GM18951 (cell line): Measurements from ENCODE around the gene UQCRC1.
"Not testable (repeated sequence)": the region's sequence is repeated elsewhere in the genome, so short reads cannot be mapped to it uniquely, and the experiment has no call there.

Source experiments
- POLR2A ChIP-seq: IDR thresholded peaks from 4 replicates; pipeline ENCODE4 v1.6.1; 2011; ENCODE audit warnings: mild to moderate bottlenecking; ENCODE audit not compliant: insufficient read length, insufficient read depth; ENCODE audit errors: extremely low read depth
- in situ Hi-C: fragments of 300-500 bp; cut with MboI; formaldehyde crosslinking; loops from one replicate; pipeline ENCODE4 v1.12.0; 2022; ENCODE audit warnings: low sequenced_read_pairs, mixed read lengths, inconsistent platforms; ENCODE audit not compliant: unreplicated experiment

Gene UQCRC1

GRCh38 chr3:48555949-48556795, 53.3 kb downstream of the UQCRC1 start:
- no peak for TF ChIP-seq POLR2A
- in situ Hi-C loops: no loop called here

GRCh38 chr3:48555231-48555948, 54.1 kb downstream of the UQCRC1 start:
- no peak for TF ChIP-seq POLR2A
- in situ Hi-C loops: no loop called here

- TF ChIP-seq POLR2A: no peak
- in situ Hi-C loops: no loop called here
Measured at GRCh38 chr3:48553886-48554845, 55.3 kb downstream of the UQCRC1 start.

GRCh38 chr3:48553361-48553760, 56.1 kb downstream of the UQCRC1 start:
- TF ChIP-seq POLR2A: no peak
- in situ Hi-C loops: no loop called here

GRCh38 chr3:48552111-48552951, 57.1 kb downstream of the UQCRC1 start:
- TF ChIP-seq POLR2A: no peak
- in situ Hi-C loops: no loop called here

GRCh38 chr3:48551651-48552050, 57.8 kb downstream of the UQCRC1 start:
- in situ Hi-C loops: not testable (repeated sequence)
